NCI-H1436 treated with DMSO at 0.1 percent for 48 hours (cell line): ENCODE measurements around the gene ZNF70.

ENCODE experiments used
- DNase-seq: peaks from one replicate; lab custom pipeline; 2025; lab: John Stamatoyannopoulos, UW

The ZNF70 gene

DNA sequence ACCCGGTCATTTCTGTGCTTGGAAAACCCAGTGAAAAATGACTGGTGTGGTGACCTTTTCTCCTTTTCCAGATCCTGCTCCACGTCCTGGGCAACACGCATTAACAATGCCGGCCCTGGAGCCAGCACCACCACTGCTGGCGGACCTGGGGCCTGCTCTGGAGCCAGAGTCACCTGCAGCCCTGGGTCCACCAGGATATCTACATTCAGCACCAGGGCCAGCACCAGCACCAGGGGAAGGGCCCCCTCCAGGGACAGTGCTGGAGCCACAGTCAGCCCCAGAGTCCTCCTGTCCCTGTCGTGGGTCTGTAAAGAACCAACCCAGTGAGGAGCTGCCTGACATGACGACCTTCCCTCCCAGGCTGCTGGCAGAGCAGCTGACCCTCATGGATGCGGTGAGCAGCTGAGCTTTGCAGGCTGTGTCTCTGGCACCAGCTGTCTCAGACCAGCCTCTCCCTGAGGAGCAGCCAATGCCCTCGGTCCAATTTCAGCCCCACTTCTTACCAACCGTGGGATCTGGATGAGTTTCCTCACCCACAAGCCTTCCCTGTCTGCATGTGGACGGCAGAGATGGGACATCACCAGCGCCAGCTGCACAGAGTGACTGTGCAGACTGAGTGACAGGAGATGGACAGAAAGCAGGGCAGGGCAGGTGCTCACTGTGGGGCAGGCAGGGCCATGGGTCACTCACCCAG, 58.2 kb downstream of the ZNF70 start:
- no peak for DNase-seq

DNA sequence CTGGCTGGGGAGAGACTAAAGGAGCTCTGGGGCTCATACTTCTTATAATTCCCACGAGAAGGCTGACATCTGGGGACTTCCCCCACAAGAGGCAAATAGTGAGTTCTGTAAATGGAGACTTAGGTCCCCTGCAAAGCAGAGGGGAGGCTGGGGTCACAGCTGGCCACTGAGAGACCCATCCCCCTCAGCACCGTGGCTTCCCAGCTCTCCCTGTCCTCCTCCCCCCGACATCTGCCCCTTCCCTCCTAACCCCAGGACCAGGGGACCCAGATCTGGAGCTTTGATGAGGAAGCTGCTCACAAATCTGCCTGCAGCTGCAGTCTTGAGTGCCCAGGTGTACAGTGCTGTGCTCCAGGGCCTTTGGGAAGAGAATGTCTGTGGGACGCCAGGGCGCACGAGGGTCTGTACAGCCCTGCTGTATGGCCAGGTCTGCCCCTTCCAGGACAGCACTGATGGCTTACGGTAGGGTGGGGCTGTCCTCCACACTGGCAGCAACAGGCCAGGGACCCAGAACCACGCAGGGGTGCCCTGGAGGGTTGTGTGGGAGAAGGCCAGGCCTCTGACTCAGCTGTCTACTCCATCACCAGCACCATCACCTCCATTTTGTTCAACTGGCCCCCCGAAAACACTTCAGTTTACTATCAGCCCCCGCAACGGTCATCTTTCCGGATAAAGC, 59.0 kb downstream of the ZNF70 start:
- no peak for DNase-seq

DNA sequence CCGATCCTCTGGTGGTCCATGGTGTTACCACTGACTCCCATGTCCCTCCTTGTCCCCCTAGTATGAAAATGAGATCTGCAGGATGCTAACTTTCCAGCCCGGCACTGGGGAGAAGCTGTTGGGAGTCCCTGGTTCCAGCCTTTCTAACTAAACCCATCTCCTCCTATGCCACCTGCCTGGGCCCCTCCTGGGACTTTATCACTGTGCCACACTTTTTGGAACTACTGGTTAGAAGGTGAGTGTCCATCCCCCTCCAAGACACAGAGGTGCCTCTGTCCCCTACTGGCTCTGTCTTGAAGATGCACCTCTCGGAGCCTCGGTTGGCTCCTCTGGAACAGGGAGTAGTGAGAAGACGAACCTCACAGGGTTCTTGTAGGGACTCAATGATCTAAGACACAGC, 60.2 kb downstream of the ZNF70 start, which contains the start of gene RGL4:
Gene RGL4, plus strand, starts transcription at position 301 of the 400 bp plus-strand sequence. CDS start 1,018 bp downstream, outside the sequence.
- DNase-seq: no peak

DNA sequence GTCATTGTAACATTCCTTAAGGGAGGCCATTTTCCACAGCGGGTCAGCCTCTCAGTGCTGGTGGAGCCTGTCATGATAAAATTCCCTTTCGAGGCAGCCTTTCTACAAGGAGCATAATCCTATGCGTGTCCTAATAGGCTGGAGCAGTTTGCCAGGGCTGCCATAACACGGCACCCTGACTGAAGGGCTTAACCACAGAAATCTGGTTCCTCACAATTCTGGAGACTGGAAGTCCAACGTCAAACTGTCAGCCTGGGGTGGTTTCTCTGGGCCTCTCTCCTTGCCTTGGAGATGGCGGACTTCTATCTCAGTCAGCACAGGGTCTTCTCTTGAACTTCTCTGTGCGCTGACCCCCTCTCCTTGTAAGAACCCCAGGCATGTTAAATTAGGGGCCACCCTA, 61.5 kb downstream of the ZNF70 start:
- no peak for DNase-seq
